CD4-positive, alpha-beta T cell treated with Interferon alpha-2 for 1 hour (primary cell): ENCODE measurements around the gene LMAN2.
"Not testable (repeated sequence)": the region's sequence is repeated elsewhere in the genome, so short reads cannot be mapped to it uniquely, and the experiment has no call there.

ENCODE experiments used
- DNase-seq, 2 donors: peaks; one replicate each; pipeline ENCODE4 v3.0.0-alpha.2; 2020 to 2022

LMAN2 gene

DNA sequence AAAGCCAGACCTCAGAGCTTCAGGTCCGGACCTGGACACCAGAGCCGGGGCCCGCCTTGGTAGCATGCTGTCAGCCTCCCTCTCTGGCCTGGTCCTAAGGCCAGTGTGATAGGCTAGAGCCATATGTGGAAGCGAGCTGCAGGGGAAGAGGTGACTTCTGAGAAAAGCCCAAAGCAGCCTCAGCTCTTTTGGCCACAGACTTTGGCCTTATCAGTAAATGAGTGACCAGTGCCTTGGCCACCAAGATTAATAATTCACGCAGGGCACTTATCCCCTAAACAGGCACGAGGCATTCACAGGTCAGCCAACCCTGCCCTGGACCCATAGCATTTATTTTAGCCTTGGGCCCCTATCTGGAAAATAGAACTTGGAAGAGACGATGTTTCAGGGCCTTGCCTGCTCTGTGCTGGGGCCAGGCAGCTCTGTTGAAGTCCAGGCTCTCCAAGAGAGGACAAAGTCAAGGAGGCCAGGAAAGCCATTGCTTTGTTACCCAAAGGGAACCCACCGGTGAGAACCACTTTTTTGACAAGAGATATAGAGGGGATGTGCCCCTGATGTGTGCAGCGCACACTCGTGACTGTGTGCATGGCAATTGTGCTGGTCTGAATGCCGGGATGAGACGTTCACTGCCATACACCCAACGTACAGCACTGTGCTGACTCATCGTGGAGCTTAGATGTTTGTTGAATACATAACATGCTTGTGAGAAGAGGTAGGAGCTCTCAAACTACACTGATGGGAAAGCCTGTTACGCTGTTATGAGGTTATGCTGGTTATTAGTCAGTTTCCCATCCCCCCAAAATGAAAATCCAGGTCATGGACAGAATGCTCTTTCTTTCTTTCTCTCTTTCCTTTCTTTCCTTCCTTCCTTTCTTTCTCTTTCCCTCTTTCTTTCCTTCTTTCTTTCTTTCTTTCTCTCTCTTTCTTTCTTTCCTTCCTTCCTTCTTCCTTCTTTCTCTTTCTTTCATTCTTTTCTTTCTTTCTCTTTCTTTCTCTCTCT is 27.7 kb upstream of the LMAN2 start:
- DNase-seq, result no peak

DNA sequence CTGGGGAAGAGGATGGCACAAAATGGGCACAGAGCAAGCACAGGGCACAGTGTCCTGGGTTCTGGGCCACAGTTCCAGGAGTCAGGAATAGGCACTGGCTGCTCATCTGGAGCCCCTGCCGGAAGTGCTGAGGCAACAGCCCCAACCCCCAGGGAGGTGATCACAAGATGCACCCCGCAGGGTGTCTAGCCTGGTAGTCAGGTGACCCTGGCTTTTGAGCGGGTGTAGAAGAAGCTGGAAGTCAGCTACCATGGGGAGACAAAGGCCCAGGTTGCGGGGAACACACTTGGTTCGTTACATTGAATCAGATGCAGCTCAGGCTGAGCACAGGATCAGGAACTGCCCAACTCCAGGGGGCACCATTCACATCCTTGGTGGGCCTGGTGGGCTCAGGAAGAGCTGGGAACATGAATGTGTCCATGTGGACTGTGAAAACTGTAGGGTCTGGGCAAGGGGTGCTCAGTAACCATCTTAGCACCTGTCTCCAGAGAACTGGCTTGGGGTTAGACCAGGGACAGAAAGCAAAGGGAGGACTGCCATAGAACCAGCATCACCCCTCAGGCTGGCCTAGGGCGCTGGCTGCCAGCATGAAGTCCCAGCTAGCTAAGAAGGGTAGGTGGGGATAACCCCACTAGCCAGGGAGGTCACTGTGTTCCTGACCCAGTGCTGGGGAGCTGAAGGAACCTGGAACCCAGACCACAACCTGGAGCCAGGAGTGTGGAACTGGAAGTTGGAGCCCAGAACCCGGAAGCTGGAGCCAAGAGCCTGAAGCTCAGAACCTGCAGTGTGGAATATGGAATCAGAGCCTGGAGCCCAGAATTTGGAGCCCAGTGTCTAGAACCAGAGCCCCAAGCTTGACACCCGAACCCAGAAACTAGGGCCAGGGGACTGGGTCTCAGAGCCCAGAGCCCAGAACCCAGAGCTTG is 26.6 kb upstream of the LMAN2 start:
- no peak for DNase-seq

- DNase-seq, result no peak
Measured at GRCh38 chr5:177376107-177376506, 24.6 kb upstream of the LMAN2 start.

DNA sequence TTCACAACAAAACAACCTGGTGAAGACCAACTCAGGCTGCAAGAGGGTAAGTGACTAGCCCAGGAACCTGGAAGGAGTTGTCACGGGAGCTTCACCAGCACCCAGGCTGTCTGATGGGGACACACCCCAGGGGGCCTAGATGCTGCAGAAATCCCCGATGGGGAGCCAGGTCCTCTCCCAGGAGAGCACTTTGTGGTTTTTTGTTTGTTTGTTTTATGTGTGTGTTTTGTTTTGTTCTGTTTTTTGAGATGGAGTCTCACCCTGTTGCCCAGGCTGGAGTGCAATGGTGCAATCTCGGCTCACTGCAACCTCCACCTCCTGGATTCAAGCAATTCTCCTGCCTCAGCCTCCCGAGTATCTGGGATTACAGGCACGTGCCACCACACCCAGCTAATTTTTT is 24.0 kb upstream of the LMAN2 start:
- DNase-seq, result not testable (repeated sequence)

DNA sequence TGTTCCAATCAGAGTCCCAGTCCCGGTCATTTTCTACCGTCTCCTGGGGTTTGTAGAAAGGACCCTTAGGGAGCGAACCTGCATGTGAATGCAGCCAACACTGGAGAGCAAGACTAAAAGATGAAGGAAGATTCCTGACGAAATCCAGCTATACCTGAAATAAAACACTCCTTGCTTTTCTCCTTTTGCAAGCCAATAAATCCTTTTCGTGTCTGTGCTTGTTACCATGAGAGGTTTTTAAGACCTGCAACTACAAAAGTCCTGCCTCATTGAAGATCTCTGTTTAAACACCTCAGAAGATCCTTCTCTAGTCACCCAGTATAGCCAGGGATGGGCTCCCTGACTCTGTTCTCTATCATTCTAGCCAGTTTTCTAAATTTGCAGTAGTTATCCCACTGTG is 22.7 kb upstream of the LMAN2 start:
- DNase-seq, result no peak

- DNase-seq, result no peak
Measured at GRCh38 chr5:177373806-177374205, 22.3 kb upstream of the LMAN2 start.

DNA sequence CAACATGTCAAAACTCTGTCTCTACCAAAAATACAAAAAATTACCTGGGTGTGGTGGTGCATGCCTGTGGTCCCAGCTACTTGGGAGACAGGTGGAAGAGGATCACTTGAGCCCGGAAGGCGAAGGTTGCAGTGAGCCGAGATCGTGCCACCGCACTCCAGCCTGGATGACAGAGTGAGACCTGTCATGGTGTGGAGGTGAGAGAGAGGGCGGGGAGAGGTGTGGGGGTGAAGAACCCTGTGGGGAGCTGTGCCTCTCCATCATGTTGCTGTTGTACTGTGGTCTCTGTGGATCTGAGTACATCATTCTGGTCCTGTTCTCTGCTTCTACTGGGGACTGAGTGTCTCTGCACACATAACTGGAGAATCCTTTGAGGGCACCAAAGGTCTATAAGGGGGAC is 21.4 kb upstream of the LMAN2 start:
- DNase-seq, result peak in 1 of 2 donors; percentile 33

GRCh38 chr5:177372034-177372896 is 20.8 kb upstream of the LMAN2 start:
- DNase-seq, result peak in 1 of 2 donors; percentile 37

DNA sequence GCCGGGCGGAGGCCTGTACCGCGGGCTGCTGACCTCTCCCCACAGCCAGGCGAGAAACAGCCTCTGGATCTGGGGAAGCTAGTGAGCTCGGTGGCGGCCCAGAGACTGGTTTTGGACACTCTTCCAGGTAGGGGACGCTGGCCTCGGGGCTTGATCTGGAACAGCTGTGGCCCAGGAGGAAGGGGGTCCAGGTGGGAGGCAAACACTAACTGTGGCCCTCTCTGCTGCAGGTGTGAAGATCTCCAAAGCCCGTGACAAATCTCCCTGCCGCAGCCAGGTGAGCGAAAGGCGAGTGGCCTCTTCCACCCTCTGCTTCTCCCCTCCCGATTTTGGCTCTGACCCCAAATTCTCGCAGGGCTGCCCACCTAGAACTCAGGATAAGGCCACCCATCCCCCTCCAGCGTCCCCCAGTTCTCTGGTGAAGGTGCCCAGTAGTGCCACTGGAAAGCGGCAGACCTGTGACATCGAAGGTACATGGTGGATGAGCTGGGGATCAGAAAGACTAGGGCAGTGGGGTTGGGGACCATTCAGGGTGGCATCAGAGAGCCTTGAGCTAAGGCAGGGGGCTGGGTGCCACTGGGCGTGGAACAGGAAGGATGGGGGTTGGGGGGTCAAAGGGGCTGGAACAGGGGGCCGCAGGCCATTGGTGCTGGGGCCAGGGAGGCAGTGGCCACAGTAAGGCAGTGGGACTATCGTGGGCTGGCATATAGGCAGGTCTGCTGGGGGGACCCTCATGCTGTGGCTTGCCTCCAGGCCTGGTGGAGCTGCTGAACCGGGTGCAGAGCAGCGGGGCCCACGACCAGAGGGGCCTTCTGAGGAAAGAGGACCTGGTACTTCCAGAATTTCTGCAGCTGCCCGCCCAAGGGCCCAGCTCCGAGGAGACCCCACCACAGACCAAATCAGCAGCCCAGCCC is 19.9 kb upstream of the LMAN2 start:
- no peak for DNase-seq

- peak; percentile 52 to 81 for DNase-seq
Measured at GRCh38 chr5:177370488-177371119, 19.1 kb upstream of the LMAN2 start.

- DNase-seq, result no peak
Measured at GRCh38 chr5:177369645-177370440, 18.4 kb upstream of the LMAN2 start.

DNA sequence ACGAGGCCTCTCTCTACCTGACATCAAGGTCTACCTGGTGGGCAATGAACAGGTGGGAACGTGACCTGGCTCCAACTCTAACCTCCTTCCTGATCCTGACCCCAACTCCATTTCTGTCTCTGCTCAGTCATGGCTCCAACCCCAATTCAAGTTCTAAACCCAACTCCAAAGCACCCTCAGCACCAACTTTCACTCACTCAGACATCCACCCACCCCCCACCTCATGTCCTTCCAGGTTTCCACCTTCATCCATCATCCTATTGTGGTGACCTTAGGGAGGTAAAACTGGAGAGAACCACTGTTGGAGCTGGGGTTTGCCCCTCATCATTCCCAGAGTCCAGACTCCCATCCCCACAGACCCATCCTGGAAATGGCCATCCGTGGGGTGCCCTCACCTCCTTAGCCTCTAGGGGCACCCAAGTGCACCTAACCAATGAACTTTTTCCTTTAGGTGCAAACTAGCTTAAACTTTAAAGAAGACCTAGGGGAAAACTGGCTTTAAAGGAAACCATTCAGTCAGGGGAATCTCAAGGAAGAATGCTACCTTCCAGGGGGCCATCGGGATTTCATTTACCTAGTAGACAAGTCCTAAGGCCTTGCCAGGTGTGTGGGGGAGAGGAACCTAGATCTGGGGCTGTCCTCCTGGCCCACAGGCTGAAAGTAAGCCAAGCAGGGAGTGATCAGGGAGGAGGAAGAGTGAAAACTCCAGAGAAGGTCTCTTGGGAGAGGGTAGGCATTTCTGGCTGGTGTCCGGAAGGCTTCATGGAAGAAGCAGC is 17.6 kb upstream of the LMAN2 start:
- peak in 1 of 2 donors; percentile 40 for DNase-seq

- DNase-seq, result no peak
Measured at GRCh38 chr5:177367981-177368868, 16.8 kb upstream of the LMAN2 start.

GRCh38 chr5:177367323-177367848 is 15.9 kb upstream of the LMAN2 start:
- DNase-seq, result no peak

DNA sequence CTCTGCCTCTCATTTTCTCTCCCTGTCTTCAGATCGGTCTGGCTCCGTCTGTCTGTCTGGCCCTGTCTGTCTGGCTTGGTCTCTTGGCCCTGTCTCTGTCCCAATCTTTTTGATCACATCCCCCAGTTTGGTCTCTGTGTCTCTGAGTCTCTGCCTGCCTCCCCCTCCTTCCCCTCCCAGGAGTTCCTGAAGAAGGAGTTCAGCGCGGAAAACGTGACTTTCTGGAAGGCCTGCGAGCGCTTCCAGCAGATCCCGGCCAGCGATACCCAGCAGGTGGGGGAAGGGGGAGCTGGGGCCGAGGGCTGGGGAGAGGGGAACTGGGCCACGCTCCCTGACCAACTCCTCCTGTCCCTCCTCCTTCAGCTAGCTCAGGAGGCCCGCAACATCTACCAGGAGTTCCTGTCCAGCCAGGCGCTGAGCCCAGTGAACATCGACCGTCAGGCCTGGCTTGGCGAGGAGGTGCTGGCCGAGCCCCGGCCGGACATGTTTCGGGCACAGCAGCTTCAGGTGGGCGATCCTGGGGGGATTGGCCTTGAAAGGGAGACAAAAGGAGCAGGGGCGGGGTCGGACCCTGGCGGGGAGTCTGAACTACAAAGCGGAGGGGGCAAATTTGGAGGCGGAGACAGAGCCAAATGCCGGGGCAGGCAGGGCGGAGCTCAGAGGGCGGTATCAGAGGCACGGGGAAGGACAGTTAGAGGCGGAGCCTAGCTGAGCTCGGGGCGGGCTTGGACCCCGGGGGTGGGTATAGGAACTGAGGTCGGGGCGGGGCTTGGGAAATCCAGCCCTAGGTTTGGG is 15.3 kb upstream of the LMAN2 start:
- DNase-seq, result no peak

- DNase-seq, result no peak
Measured at GRCh38 chr5:177365845-177366527, 14.5 kb upstream of the LMAN2 start.
